HCT116 (cell line): Measurements from ENCODE around the gene RORB. TPM values are rescaled to one million over a fixed set of nuclear protein-coding genes. Genes with fewer than 3 reads are reported as not detected.

Experiments used
- ATAC-seq: fragments of 200-7000 bp; cut with Tn5 transposase; 2 replicates; pipeline ENCODE4 v1.9.1; 2020; ENCODE audit warnings: mild to moderate bottlenecking, moderate library complexity
- BruUV-seq: library from RNA; stranded (reverse); fragments of 400-500 nt; replicated peaks from 2 replicates; lab custom pipeline; 2021; lab: Mats Ljungman, UMichigan
- CTCF ChIA-PET: fragments of 300-600 bp; sonication (Branson Sonifier 250); formaldehyde crosslinking; loops from one replicate; lab custom pipeline; 2021; ENCODE audit warnings: antibody characterized with exemption; lab: Charles Lee
- POLR2A ChIA-PET: fragments of 300-600, 350-600 bp; sonication (Branson Sonifier 250); formaldehyde crosslinking; loops from one replicate; lab custom pipeline; 2021; ENCODE audit warnings: antibody characterized with exemption; lab: Charles Lee
- RAD21 ChIA-PET, 2 experiments: fragments of 300-600 bp; sonication (Branson Sonifier 250); formaldehyde crosslinking; loops; one replicate each; lab custom pipeline; 2023; ENCODE audit warnings: low total read pairs in 2 of 2; ENCODE audit not compliant: uncharacterized antibody in 2 of 2, unreplicated experiment in 2 of 2, low non-redundant PET in 1 of 2; lab: Charles Lee
- DNase-seq: peaks from one replicate; pipeline ENCODE4 v3.0.0-alpha.2; 2010; ENCODE audit warnings: low read depth, low spot score
- H2AFZ ChIP-seq: fragments of 200-600 bp; shearing (Covaris generic), sonication (generic); 2 replicates; pipeline ENCODE4 v1.6.1; 2017; ENCODE audit warnings: low read depth, mixed run types, mixed read lengths, antibody characterized with exemption, low read length; ENCODE audit not compliant: poor library complexity, severe bottlenecking
- H3K27ac ChIP-seq: 2 replicates; pipeline ENCODE4 v1.5.1; 2012; ENCODE audit warnings: low read depth, low read length
- H3K27me3 ChIP-seq: fragments of 200-600 bp; sonication (generic); 2 replicates; pipeline ENCODE4 v1.6.1; 2016; ENCODE audit warnings: mixed run types, low read length, mixed read lengths; ENCODE audit not compliant: insufficient read depth
- H3K36me3 ChIP-seq, 2 experiments: fragments of 200-500 bp in 1 of 2; fragments of 200-600 bp in 1 of 2; sonication (Bioruptor generic) in 1 of 2; sonication (generic) in 1 of 2; 2 replicates each; pipeline versions ENCODE4 v1.5.1 to v1.6.1; 2014 to 2016; ENCODE audit warnings: low read length in 2 of 2, inconsistent platforms in 1 of 2, mixed read lengths in 1 of 2, mixed run types in 1 of 2; ENCODE audit not compliant: insufficient read depth in 2 of 2, control insufficient read depth in 1 of 2
- H3K4me1 ChIP-seq, 2 experiments: fragments of 200-600 bp in 1 of 2; sonication (generic) in 1 of 2; 2 replicates each; pipeline versions ENCODE4 v1.5.1 to v1.6.1; 2012 to 2017; ENCODE audit warnings: low read length in 2 of 2, inconsistent platforms in 1 of 2, mild to moderate bottlenecking in 1 of 2, mixed read lengths in 1 of 2, mixed run types in 1 of 2, moderate library complexity in 1 of 2; ENCODE audit not compliant: insufficient read depth in 2 of 2, control insufficient read depth in 1 of 2
- H3K4me2 ChIP-seq: fragments of 200-600 bp; sonication (generic); 2 replicates; pipeline ENCODE4 v1.6.1; 2017; ENCODE audit warnings: mixed run types, low read length, mixed read lengths
- H3K4me3 ChIP-seq, 2 experiments: fragments of 200-600 bp in 1 of 2; sonication (generic) in 1 of 2; replicated peaks in 1 of 2; 2 replicates each; pipeline ENCODE4 v1.5.1; 2011 to 2016; ENCODE audit warnings: low read length in 2 of 2, control low read depth in 1 of 2, low read depth in 1 of 2, mild to moderate bottlenecking in 1 of 2, mixed read lengths in 1 of 2, mixed run types in 1 of 2
- H3K79me2 ChIP-seq: fragments of 200-600 bp; sonication (generic); 2 replicates; pipeline ENCODE4 v1.6.1; 2017; ENCODE audit warnings: mild to moderate bottlenecking, mixed run types, low read length, moderate library complexity, mixed read lengths; ENCODE audit not compliant: insufficient read depth
- H3K9ac ChIP-seq: fragments of 200-600 bp; sonication (generic); 2 replicates; pipeline ENCODE4 v1.6.1; 2016; ENCODE audit warnings: low read length, mixed read lengths
- H3K9me2 ChIP-seq: fragments of 200-600 bp; sonication (generic), shearing (Covaris generic); 2 replicates; pipeline ENCODE4 v1.6.1; 2017; ENCODE audit warnings: mixed run types, mild to moderate bottlenecking, moderate library complexity; ENCODE audit not compliant: insufficient read depth
- H3K9me3 ChIP-seq, 2 experiments: fragments of 200-500 bp in 1 of 2; fragments of 200-600 bp in 1 of 2; sonication (Bioruptor generic) in 1 of 2; sonication (generic) in 1 of 2; 2 replicates each; pipeline ENCODE4 v1.6.1; 2014 to 2017; ENCODE audit warnings: low read length in 2 of 2, mixed read lengths in 2 of 2, inconsistent platforms in 1 of 2, low read depth in 1 of 2, mild to moderate bottlenecking in 1 of 2, mixed run types in 1 of 2, moderate library complexity in 1 of 2; ENCODE audit not compliant: control insufficient read depth in 1 of 2, insufficient read depth in 1 of 2
- H4K20me1 ChIP-seq: fragments of 200-600 bp; sonication (generic), shearing (Covaris generic); 2 replicates; pipeline ENCODE4 v1.6.1; 2017; ENCODE audit warnings: mixed run types, mild to moderate bottlenecking, moderate library complexity; ENCODE audit not compliant: insufficient read depth
- ATF3 ChIP-seq: IDR thresholded peaks from 2 replicates; pipeline ENCODE4 v1.6.1; 2012
- CBX3 ChIP-seq: IDR thresholded peaks from 2 replicates; pipeline ENCODE4 v1.6.1; 2012; ENCODE audit warnings: low read depth
- CTCF ChIP-seq, 3 experiments: fragments of 200-600 bp in 1 of 3; sonication (generic) in 1 of 3; IDR thresholded peaks in 2 of 3; conservative IDR thresholded peaks in 1 of 3; 2 replicates each; pipeline ENCODE4 v1.5.1; 2012 to 2017; ENCODE audit warnings: low read depth in 2 of 3, low read length in 2 of 3, antibody characterized with exemption in 1 of 3, borderline replicate concordance in 1 of 3, control low read depth in 1 of 3, mild to moderate bottlenecking in 1 of 3, mixed read lengths in 1 of 3, mixed run types in 1 of 3, moderate library complexity in 1 of 3; ENCODE audit not compliant: insufficient read depth in 1 of 3
- EGR1 ChIP-seq: IDR thresholded peaks from 2 replicates; pipeline ENCODE4 v1.6.1; 2012; ENCODE audit warnings: low read depth
- ELF1 ChIP-seq: IDR thresholded peaks from 2 replicates; pipeline ENCODE4 v1.6.1; 2012; ENCODE audit warnings: low read depth, borderline replicate concordance
- EZH2 ChIP-seq: fragments of 200-600 bp; sonication (generic); IDR thresholded peaks from 2 replicates; pipeline ENCODE4 v1.6.1; 2017; ENCODE audit warnings: antibody characterized with exemption, mixed run types
- EZH2phosphoT487 ChIP-seq: fragments of 200-600 bp; IDR thresholded peaks from 2 replicates; pipeline ENCODE4 v1.6.1; 2018; ENCODE audit warnings: antibody characterized with exemption, borderline replicate concordance
- FOSL1 ChIP-seq: IDR thresholded peaks from 2 replicates; pipeline ENCODE4 v1.6.1; 2012; ENCODE audit warnings: low read depth
- JUND ChIP-seq: IDR thresholded peaks from 2 replicates; pipeline ENCODE4 v1.6.1; 2012
- MAX ChIP-seq: IDR thresholded peaks from 2 replicates; pipeline ENCODE4 v1.6.1; 2012
- POLR2AphosphoS5 ChIP-seq: IDR thresholded peaks from 2 replicates; pipeline ENCODE4 v1.6.1; 2011; ENCODE audit warnings: mild to moderate bottlenecking, low read depth, low read length, moderate library complexity
- RAD21 ChIP-seq: IDR thresholded peaks from 2 replicates; pipeline ENCODE4 v1.6.1; 2012; ENCODE audit warnings: low read depth, mild to moderate bottlenecking
- SIN3A ChIP-seq: IDR thresholded peaks from 2 replicates; pipeline ENCODE4 v1.6.1; 2012; ENCODE audit warnings: low read depth
- SP1 ChIP-seq: IDR thresholded peaks from 2 replicates; pipeline ENCODE4 v1.6.1; 2012; ENCODE audit warnings: low read depth
- SRF ChIP-seq: IDR thresholded peaks from 2 replicates; pipeline ENCODE4 v1.6.1; 2012; ENCODE audit warnings: low read depth
- TCF7L2 ChIP-seq: IDR thresholded peaks from 2 replicates; pipeline ENCODE4 v1.7.0; 2011; ENCODE audit warnings: borderline replicate concordance, inconsistent platforms; ENCODE audit not compliant: insufficient read depth, insufficient read length; ENCODE audit errors: extremely low read depth
- YY1 ChIP-seq: IDR thresholded peaks from 2 replicates; pipeline ENCODE4 v1.6.1; 2011; ENCODE audit warnings: low read length, low read depth, moderate library complexity, mild to moderate bottlenecking; ENCODE audit not compliant: insufficient replicate concordance; ENCODE audit errors: extremely low read depth
- ZNF274 ChIP-seq: fragments of 200-500 bp; sonication (Bioruptor generic); IDR thresholded peaks from 2 replicates; pipeline ENCODE4 v1.6.1; 2014; ENCODE audit warnings: mild to moderate bottlenecking, low read depth, low read length, inconsistent platforms
- intact Hi-C: fragments of 100-400 bp; cut with micrococcal nuclease; formaldehyde crosslinking; loops from 2 replicates; pipeline ENCODE4 v1.10.0; 2022
- total RNA-seq: library from RNA; stranded (reverse); gene quantifications from one replicate; pipeline ENCODE4 v1.2.1, GENCODE V29; 2021; ENCODE audit not compliant: unreplicated experiment

The RORB gene
- total RNA-seq, 1 experiment from 2014 or later = 0.02 TPM

- Histone ChIP-seq H2AFZ (no peak overlapping the region), H4K20me1 (no peaks in the 10 kb centered on the region), H3K36me3 (no peaks in the 10 kb centered on the region), H3K79me2 (no peaks in the 10 kb centered on the region), H3K9ac (no peak overlapping the region), H3K4me3 (no peak overlapping the region), H3K4me1 (no peaks in the 10 kb centered on the region), H3K27me3 (no peaks in the 10 kb centered on the region), H3K9me3 (no peaks in the 10 kb centered on the region), H3K4me2 (no peak overlapping the region), H3K9me2 (no peaks in the 10 kb centered on the region), H3K27ac (no peak overlapping the region)
- BruUV-seq = no TSS peak
- RAD21 ChIA-PET = no interaction called here
- POLR2A ChIA-PET = no interaction called here
- ATAC-seq (no peak), DNase-seq (no peak)
- TF ChIP-seq SRF (no peak), CBX3 (no peak), EGR1 (no peak), SIN3A (no peak), EZH2 (no peak), POLR2AphosphoS5 (no peak), TCF7L2 (no peak)
- intact Hi-C loops = no loop called here
- CTCF ChIA-PET = no interaction called here
Observed at GRCh38 chr9:74499111-74499601, 2.0 kb downstream of the RORB start.

- RAD21 ChIA-PET = no interaction called here
- no peaks in the 10 kb centered on the region for H3K9me3 ChIP-seq
- no peaks in the 10 kb centered on the region for H4K20me1 ChIP-seq
- no peak overlapping the region for H2AFZ ChIP-seq
- DNase-seq (no peak), ATAC-seq (no peak)
- intact Hi-C loops = no loop called here
- no peaks in the 10 kb centered on the region for H3K9me2 ChIP-seq
- no peaks in the 10 kb centered on the region for H3K79me2 ChIP-seq
- no peaks in the 10 kb centered on the region for H3K27me3 ChIP-seq
- POLR2A ChIA-PET = no interaction called here
- H3K4me3 ChIP-seq = no peak overlapping the region
- H3K27ac ChIP-seq = no peak overlapping the region
- no peaks in the 10 kb centered on the region for H3K36me3 ChIP-seq
- CTCF ChIA-PET = no interaction called here
- H3K4me2 ChIP-seq = no peak overlapping the region
- no TSS peak for BruUV-seq
- no peak overlapping the region for H3K9ac ChIP-seq
- H3K4me1 ChIP-seq = no peaks in the 10 kb centered on the region
- TF ChIP-seq MAX = no peak
- no peak for TF ChIP-seq JUND
- no peak for TF ChIP-seq SP1
- no peak for TF ChIP-seq RAD21
- no peak for TF ChIP-seq EGR1
- no peak for TF ChIP-seq ZNF274
- no peak for TF ChIP-seq TCF7L2
- TF ChIP-seq SIN3A = no peak
- TF ChIP-seq ATF3 = no peak
- TF ChIP-seq CTCF (IDR thresholded peaks at IDR 0.05 in 2 of 3, conservative IDR thresholded peaks at IDR 0.05 in 1 of 3; ENCODE audit: borderline replicate concordance in 1 of 3, insufficient read depth in 1 of 3, low read depth in 2 of 3, low read length in 2 of 3) = no peak
- TF ChIP-seq EZH2phosphoT487 = no peak
- TF ChIP-seq CBX3 = no peak
- TF ChIP-seq SRF = no peak
- TF ChIP-seq FOSL1 = no peak
- no peak for TF ChIP-seq YY1
- no peak for TF ChIP-seq ELF1
- no peak for TF ChIP-seq EZH2
Observed at GRCh38 chr9:74499770-74500583, 2.8 kb downstream of the RORB start.
